HG03103 (cell line): ENCODE measurements around the gene ZFX.
"Not testable (repeated sequence)": the region's sequence is repeated elsewhere in the genome, so short reads cannot be mapped to it uniquely, and the experiment has no call there.

Source experiments
- ATAC-seq: cut with Tn5 transposase; IDR thresholded peaks from one replicate; pipeline ENCODE4 v1.9.1; 2021; ENCODE audit warnings: low read depth; ENCODE audit not compliant: unreplicated experiment

Gene ZFX

GRCh38 chrX:24150898-24151297 is 1.4 kb downstream of the ZFX start:
- no peak for ATAC-seq

GRCh38 chrX:24151513-24151912 is 2.0 kb downstream of the ZFX start:
- ATAC-seq = no peak

DNA sequence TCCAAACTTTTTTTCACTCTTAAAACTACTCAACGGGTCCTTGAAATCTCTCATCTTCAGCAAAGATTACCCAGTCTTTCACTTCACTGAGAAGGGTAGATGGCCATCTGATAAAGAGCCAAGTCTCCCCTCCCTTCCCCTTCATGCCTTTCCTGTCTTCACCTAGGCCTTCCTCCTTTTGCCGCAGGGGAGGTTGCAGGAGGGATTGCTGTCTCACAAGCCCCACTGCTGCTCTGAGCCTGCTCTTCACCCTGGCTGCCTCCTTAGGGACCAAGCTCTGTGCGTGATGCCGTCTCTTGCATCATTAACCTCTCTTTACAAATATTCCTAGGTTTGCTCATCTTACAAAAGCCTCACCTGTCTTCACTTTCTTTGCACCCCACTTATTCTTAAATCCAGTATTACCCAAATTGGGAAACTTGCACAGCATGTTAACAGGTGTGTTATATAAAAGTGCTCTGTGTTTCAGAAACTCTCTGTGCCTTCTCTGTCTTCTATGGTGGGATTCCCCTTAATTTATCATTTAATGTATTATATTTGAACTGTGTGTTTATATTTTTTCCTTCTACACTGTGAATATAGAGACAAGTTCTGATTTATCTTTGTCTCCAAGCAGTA is 3.8 kb downstream of the ZFX start:
- ATAC-seq = no peak

DNA sequence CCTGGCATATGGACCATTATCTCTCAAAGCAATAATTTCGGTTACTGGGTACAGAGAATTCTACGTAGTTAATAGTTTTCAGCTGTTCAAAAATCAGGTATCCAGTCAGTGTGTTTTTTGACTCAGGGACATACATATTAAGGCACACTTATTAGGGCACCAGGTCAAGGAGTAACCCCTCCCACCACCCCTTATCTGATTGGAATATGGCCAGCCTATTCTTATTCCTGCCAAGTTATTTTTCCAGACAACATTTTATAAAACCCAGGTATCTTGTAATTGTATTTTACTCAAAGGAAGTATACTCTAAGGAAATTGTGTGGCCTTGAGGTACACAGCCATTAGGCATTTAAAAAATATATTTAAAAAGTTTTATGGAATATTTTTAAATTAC is 4.3 kb downstream of the ZFX start:
- ATAC-seq = no peak

- ATAC-seq = no peak
These were observed 5.0 kb downstream of the ZFX start for GRCh38 chrX:24154490-24155034.

DNA sequence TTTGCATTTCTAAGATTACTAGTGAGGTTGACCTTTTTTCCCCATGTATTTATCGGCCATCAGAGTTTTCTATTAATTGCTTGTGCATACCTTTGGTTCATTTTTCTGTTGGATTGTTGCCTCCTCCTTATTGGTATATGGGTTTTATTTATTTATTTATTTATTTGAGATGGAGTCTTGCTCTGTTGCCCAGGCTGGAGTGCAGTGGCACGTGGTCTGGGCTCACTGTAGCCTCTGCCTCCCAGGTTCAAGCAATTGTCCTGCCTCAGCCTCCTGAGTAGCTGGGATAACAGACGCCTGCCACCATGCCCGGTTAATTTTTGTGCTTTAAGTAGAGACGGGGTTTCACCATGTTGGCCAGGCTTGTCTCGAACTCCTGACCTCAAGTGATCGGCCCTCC is 6.2 kb downstream of the ZFX start:
- ATAC-seq = not testable (repeated sequence)

DNA sequence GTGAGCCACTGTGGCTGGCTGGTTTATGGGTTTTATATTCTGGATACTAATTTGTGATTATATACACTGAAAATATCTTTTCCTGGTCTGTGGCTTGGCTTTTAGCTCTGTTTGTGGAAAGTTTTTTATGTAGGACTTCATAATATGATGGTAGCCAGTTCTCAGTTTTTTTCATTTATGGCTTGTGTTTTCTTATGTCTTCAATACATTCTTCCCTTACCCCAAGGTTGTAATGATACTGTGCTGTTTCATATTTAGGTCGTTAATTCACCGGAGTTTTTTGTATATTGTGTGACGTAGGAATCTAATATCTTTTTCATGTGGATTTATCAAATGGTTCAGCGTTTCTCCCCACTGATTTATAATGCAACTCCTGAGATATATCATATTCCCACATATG is 6.6 kb downstream of the ZFX start:
- ATAC-seq = no peak

GRCh38 chrX:24158881-24159280 is 9.4 kb downstream of the ZFX start:
- ATAC-seq = no peak

DNA sequence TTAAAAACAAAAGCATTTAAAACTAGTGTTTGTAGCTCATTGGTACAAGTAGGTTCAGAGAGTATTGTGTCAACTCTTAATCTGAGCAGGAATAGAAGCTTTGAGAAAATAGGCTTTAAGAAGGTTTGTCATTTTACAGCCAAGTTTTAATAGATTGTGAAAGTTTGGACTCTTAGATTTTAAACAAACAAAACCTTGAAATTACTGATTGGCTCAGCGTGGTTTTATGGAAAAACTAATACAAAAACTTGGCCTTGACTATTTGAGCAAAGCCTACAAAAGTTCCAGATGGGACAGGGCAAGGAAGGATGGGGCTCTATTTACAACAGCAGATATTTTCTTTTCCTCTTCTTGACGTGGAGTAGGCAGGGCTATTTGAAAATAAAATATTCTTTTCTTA is 16.5 kb downstream of the ZFX start:
- ATAC-seq = no peak

DNA sequence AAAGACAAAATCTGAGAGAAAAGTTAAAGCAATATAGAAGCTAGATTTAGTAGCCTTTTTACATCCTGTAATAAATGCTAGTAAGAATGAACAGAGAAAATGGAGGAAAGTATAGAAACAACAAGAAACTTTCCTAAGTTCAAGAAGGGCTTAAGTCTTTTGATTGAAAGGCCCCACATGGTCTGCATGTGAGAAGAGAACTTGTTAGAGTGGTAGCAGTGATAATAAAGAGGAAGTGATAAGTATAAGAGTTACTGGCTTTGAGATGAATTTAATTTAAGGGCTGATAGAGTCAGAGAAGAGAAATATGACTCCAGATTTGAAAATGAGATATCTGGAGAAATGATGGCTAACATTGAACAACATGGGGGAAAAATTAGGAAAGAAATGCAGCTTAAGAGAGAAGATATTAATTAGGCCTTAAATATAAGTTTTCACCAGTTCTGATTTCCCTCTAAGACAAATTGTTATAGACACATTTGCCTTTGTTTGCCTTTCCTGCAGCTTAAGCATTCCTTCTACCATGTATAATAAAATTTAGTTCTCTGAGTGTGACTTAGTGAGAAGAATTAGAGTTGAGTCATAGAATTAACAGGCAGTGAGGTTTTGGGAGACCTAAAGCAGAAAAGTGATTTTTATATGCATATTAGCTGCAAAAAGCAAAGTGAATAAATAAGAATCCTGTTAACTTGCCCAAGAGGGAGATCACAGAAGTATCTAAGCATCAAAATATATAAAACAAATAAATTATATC is 18.4 kb downstream of the ZFX start:
- ATAC-seq = no peak

- ATAC-seq = peak; percentile 43
These were observed 19.3 kb downstream of the ZFX start for GRCh38 chrX:24168807-24169206.

DNA sequence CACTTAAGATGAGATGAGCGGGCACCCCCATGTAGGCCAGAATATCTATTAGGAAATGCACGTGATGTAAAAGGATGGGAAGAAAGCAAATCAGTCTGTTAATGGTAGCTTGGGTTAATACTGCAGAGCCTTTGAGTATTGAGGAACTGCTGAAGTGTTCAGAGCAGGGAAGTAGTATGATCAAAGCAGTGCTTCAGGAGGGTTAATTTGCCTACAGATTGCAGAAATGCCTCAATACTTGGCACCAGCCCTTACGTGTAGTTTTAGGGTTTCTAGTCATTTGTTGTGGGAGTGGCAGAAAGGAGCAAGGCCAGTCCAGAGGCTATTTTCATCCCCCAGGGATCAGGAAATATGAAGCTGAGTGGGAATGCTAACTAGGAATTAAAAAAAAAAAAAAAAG is 19.7 kb downstream of the ZFX start:
- peak; percentile 58 for ATAC-seq

DNA sequence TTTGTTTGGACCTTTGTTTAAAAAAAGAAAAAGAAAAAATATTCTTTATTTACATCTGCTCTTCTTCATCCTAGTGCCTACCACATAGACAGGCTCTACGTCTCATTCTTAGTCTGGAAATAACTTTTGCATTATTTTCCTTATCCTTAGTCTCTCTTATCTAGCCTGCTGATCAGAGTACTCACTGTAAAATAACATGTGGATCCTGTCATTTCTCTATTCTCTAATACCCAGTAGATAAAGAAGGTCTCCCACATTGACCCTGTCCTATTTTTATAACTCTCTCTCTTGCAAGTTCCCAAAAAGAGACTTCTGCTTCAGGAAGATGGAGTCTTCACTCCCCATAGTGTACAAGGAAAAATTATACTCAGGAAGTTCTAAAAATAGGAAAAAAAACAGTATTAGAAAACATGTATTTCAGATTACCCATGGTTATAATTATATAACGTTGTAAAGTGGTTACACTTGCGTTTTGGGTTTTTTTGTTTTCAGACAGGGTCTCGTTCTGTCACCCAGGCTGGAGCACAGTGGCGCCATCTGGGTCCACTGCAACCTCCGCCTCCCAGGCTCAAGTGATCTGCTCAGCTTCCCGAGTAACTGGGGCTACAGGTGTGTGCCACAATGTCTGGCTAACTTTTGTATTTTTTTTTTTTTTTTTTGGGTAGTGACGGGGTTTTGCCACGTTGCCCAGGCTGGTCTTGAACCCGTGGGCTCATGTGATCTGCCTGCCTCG is 23.8 kb downstream of the ZFX start:
- no peak for ATAC-seq

- ATAC-seq = peak; percentile 52
These were observed 25.7 kb downstream of the ZFX start for GRCh38 chrX:24175276-24175675.

- ATAC-seq = no peak
These were observed 28.9 kb downstream of the ZFX start for GRCh38 chrX:24178441-24178840.

DNA sequence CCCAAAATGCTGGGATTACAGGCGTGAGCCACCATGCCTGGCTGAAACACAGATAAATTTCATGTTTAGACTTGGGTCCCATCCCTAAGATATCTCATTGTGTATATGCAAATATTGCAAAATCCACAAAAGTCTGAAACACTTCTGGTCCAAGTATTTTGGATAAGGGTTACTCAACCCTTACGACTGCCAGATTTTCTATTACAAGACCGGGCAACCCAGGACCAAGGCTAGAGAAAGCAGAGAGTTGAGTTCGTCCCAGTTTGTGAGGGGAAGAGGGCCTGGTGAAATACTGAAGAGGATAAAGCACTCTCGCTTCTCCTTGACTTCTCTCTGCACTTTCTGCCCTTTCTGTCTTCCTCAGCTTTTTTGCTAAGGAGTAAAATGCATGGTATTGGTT is 34.5 kb downstream of the ZFX start:
- ATAC-seq = no peak

DNA sequence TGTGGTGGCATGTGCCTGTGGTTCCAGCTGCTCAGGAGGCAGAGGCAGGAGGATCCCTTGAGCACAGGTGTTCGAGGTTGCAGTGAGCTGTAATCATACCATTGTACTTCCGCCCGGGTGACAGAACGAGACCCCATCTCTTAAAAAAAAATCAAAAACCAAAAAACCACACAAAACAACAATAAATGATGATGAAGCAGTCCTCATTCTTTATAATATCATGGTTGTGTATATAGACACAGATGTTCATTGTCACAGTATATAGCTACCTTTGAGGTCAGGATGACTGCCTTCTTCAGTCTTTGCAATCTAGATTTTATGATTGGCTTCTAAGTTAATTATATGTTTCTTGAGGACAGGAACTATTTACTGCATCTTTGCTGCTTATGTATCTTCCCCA is 37.0 kb downstream of the ZFX start:
- ATAC-seq = no peak

DNA sequence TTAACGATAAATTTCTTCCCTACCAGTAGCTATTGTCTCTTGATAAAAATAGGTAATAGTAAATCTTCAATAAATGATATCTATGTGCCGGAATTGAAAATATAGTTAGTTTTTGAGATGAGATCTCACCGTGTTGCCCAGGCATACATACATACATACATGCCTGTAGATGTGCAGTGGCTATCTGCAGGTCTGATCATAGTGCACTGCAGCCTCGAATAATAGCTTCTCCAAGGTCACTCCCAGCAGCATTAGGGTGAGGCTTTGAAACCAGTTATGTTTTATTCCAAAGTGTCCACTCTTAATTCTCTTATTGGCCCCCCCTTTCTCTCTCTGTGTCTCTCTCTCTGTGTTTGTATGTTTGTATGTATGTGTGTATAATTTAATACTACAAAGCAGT is 37.5 kb downstream of the ZFX start:
- ATAC-seq = no peak

- no peak for ATAC-seq
These were observed 40.0 kb downstream of the ZFX start for GRCh38 chrX:24189490-24189889.

DNA sequence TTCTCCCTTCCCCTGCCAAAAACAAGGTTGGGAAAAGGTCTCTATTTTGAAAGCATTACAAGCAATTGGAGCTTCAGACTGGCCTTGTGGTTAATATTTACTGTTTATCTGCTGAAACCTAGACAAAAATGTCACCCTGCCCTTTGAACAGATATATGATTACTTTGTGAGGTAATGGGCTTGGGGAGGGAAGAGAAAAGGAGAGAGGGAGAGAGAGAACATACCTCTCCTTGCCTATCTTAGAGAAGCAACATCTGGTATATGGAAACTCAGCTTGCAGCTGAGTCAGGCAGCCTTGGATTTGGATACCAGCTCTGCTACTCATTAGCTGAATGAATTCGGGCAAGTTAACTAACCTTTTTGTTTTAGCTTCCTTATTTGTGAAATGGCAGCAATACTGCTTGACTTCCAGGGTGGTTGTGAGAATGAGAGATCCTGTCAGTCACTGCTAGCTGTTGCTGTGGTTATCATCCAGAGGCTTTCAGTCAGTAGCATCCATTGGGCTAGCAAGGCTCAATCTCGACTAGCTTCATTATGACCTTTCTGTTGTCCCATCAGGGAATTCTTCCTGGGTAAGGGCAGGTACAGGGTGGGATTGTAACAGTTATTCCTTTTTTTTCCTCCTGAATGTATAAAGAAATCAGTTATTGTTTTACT is 41.1 kb downstream of the ZFX start:
- no peak for ATAC-seq

DNA sequence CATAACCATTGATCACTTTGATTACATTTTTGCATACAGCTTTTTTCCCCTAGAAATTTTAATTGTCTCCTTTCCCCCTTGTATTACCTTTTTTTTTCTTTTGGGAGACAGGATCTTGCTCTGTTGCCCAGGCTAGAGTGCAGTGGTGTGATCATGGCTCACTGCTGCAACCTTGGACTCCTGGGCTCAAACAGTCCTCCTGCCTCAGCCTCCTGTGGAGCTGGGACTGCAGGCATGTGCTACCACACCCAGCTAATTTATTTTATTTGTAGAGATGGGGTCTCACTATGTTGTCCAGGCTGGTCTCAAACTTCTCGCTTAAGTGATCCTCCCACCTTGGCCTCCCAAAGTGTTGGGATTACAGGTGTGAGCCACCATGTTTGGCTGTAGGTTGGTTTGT is 47.0 kb downstream of the ZFX start:
- ATAC-seq = no peak
